Endothelial cell of umbilical vein (primary cell): ENCODE measurements around the gene PLCG2.

Source experiments
- CTCF ChIP-seq, 2 donors: IDR thresholded peaks; 1 replicate in 1 of 2; 2 replicates in 1 of 2; pipeline ENCODE4 v1.5.1; 2011; ENCODE audit warnings: low read length in 2 of 2, mild to moderate bottlenecking in 2 of 2, moderate library complexity in 2 of 2, control low read depth in 1 of 2, inconsistent platforms in 1 of 2, low read depth in 1 of 2; ENCODE audit not compliant: insufficient read depth in 1 of 2; ENCODE audit errors: extremely low read depth in 1 of 2
- EZH2 ChIP-seq: IDR thresholded peaks from 2 replicates; pipeline ENCODE4 v1.6.1; 2012; ENCODE audit warnings: borderline replicate concordance, low read depth, mild to moderate bottlenecking, moderate library complexity, low read length, inconsistent platforms; ENCODE audit not compliant: severe bottlenecking
- MYC ChIP-seq: IDR thresholded peaks from one replicate; pipeline ENCODE4 v1.6.1; 2011; ENCODE audit warnings: mild to moderate bottlenecking, low read depth, low read length
- POLR2A ChIP-seq: IDR thresholded peaks from 2 replicates; pipeline ENCODE4 v1.6.1; 2012; ENCODE audit warnings: low read depth, mild to moderate bottlenecking, control low read depth, low read length
- POLR2AphosphoS5 ChIP-seq: IDR thresholded peaks from 2 replicates; pipeline ENCODE4 v1.6.1; 2012; ENCODE audit warnings: low read depth, mild to moderate bottlenecking, control low read depth, low read length, moderate library complexity; ENCODE audit not compliant: insufficient read depth

GRCh38 chr16:81787659-81788058 is 8.6 kb downstream of the PLCG2 start:
- no peak for TF ChIP-seq EZH2
- TF ChIP-seq MYC: no peak
- no peak for TF ChIP-seq CTCF (IDR thresholded peaks at IDR 0.05; ENCODE audit: extremely low read depth in 1 of 2, insufficient read depth in 1 of 2, low read depth in 1 of 2, low read length in 2 of 2)
- no peak for TF ChIP-seq POLR2AphosphoS5
- TF ChIP-seq POLR2A: no peak
